Renal cortex interstitium (tissue), 11 donors: Measurements from ENCODE around the gene DHRS7. TPM values are rescaled to one million over a fixed set of nuclear protein-coding genes. Genes with fewer than 3 reads are reported as not detected.

Experiments used
- DNase-seq, 11 donors: peaks; one replicate each; pipeline ENCODE4 v3.0.0-alpha.2; 2013; ENCODE audit warnings: low read depth in 9 of 11, low spot score in 4 of 11; ENCODE audit errors: extremely low read depth in 1 of 11
- polyA plus RNA-seq, 3 donors: library from polyadenylated mRNA; unstranded; fragments of 120-200 nt; gene quantifications; one replicate each; pipeline ENCODE4 v1.2.1, GENCODE V29; 2013; ENCODE audit not compliant: insufficient read length in 3 of 3

DHRS7 gene
- polyA plus RNA-seq, 3 donors, result 76.1 to 83.0 (median 76.5) TPM

DNA sequence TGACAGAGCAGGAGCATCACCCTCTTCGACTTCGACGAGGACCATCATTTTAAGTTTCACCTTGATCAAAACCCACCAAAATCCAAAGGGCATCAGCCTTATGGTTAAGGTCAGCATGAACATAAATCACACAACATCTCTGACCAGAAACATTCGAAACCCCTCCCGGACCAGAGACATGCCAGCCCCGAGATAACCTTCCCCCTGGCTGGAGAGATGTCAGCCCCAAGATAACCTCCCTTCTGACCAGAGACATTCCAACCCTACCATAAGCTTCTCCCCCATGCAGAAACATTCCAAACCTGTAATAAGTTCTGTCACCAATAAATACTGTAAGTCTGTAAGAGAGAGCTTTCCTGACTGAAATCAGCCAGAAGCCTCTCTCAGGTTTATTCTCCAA is 67.2 kb downstream of the DHRS7 start:
- no peak for DNase-seq

DNA sequence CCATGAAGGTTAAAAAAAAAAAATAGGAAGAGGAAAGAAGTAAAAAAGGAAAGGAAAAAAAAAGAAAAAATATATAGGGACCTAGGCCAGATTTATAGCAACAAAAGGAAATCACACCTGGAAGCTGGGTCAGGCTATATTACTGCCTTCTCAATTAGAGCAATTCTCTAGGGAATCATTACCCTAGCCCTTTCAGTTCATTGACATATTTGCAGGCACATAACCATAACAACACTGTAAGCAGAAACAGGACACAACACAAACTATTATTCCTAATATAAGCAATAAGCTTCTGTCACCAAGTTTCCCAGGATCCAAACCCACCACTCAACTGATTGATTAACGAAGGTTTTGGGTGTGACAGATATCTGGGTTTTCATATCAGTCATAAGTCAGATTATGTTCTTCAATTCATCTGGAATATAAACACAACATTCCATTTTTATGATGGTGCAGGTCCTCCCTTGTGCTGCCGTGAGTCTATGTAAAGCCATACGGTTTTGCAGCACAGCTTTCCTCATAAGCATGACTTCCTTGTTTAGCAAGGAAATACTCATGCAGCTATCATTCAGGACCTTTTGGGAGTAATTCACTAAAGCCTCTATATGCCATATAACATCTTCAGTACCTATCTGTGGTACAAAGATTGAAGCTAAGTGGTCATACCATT is 69.3 kb downstream of the DHRS7 start:
- DNase-seq, result no peak

DNA sequence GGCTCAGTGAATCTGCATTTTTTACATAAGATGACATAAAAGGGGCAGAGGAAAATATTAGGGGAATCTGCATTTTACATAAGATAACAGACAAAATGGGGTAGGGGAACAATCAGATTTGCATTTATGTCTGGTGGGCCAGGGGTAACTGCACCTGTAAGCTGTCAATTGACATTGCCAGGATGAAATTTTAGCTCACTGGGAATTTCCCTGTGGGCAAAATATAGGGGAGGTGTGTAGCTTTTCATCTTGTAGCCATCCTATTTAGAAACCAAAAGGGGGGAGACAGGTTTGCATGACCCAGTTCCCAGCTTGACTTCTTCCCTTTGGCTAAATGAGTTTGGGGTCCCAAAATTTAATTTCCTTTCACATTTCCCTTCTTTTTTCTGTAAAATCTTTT is 70.0 kb downstream of the DHRS7 start:
- no peak for DNase-seq

DNA sequence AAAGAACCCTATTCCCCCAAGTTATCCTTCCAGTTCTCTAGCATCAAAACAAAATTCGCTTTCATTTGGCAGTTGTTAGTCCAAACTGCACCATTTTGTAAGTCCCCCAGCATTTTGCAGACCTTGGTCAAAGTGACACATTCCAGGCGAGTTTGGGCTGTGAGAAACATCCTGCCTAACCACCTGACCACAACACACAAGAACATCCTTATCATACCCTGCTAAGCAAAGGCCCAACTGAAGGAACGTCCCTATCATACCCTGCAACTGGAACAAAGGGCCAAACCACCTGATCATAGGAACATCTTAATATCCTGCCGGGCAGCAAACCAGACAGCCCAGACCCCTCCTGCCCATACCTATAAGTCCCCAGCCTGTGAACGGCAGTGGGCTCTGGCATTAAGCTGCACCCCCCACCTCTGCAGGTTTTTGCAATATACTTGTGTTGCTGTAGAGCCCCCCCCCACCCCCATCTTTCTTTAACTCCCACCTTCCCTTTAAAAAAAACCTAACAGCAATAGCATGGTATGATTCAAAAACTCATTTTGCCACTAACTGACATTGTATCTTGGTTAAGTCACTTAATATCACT is 70.8 kb downstream of the DHRS7 start:
- no peak for DNase-seq

Other genes starting within 250 kb of the DHRS7 start
- 1 to 10 TPM; 1.1 to 3.0 (median 2.9) TPM for gene LRRC9, start 245.3 kb downstream of the DHRS7 start, polyA plus RNA-seq
- gene PCNX4, start 73.5 kb downstream of the DHRS7 start, polyA plus RNA-seq, result 100 to 1,000 TPM in 2 of 3 donors, 10 to 100 TPM in 1; 82.3 to 109 (median 105) TPM
- gene PPM1A, start 83.8 kb upstream of the DHRS7 start, polyA plus RNA-seq, result 10 to 100 TPM; 64.2 to 82.6 (median 76.0) TPM